ENCODE data around the gene CROCC. TPM values are rescaled to one million over a fixed set of nuclear protein-coding genes. Genes with fewer than 3 reads are reported as not detected.
"Not testable (repeated sequence)": the region's sequence is repeated elsewhere in the genome, so short reads cannot be mapped to it uniquely, and the experiment has no call there.

The CROCC gene
- total and polyA plus RNA-seq, 9 of the 15 experiments (the other 6 are each of a cell fraction or from before 2014, with no cell fraction given): 0.17 to 15.4 (median 7.6) TPM

- Histone ChIP-seq H3K4me3 (no peak overlapping the region), H3K9ac (ENCODE audit: insufficient read depth in 1 of 2, low read depth in 2 of 2, low read length in 2 of 2) (no peak overlapping the region), H3K4me2 (ENCODE audit: insufficient read depth, low read length) (no peak overlapping the region), H3K27me3 (ENCODE audit: control insufficient read depth in 2 of 2, insufficient read depth in 2 of 2, low read length in 2 of 2) (0 out of 5 replicates have a peak, but pooled peaks cover 0 to 5% of the 10 kb centered on the region in 2 experiments), H4K20me1 (replicated peaks; ENCODE audit: control insufficient read depth, insufficient read depth, low read length) (no peaks in the 10 kb centered on the region), H3K27ac (ENCODE audit: extremely low read depth, low read depth, low read length) (no peak overlapping the region), H3K79me2 (ENCODE audit: control insufficient read depth, insufficient read depth, low read length) (no peaks in the 10 kb centered on the region), H3K9me3 (replicated peaks; ENCODE audit: control insufficient read depth, insufficient read depth, low read depth, low read length) (no peaks in the 10 kb centered on the region), H2AFZ (ENCODE audit: low read depth, low read length) (no peak overlapping the region), H3K4me1 (replicated peaks in 1 of 2; ENCODE audit: control insufficient read depth in 2 of 2, insufficient read depth in 2 of 2, low read length in 2 of 2) (no peaks in the 10 kb centered on the region; a peak in 1 of 5 replicates), H3K36me3 (ENCODE audit: control insufficient read depth, insufficient read depth, low read length) (no peaks in the 10 kb centered on the region), H3K9me1 (ENCODE audit: control insufficient read depth, insufficient read depth, low read length) (no peaks in the 10 kb centered on the region)
- WGBS (ENCODE audit: insufficient coverage, low coverage, missing lambda C conversion rate): 15% methylated on average over 4 of the region's 4 CpGs
- BruUV-seq (replicated peaks): no TSS peak
- ATAC-seq: no peak
- FAIRE-seq: no peak
- no peak for DNase-seq (ENCODE audit: extremely low read depth in 1 of 4, low spot score in 3 of 4)
- ChIA-PET POLR2A (interaction anchor here (0.6 to 6.0 kb wide), 3 partner anchors 12 to 23 kb away, joined by 3 to 31 read pairs (median 3); no protein-coding TSS in a partner anchor), CTCF (ENCODE audit: low intra/inter-chr PET ratio) (no interaction called here)
- intact Hi-C loops (cut with micrococcal nuclease): no loop called here
- TF ChIP-seq PHTF2 (CRISPR knock-in tag; IDR thresholded peaks at IDR 0.05) (no peak), ZNF277 (CRISPR knock-in tag; IDR thresholded peaks at IDR 0.05; ENCODE audit: borderline replicate concordance) (no peak), ETS2 (tag; IDR thresholded peaks at IDR 0.05; ENCODE audit: borderline replicate concordance, poor library complexity, severe bottlenecking) (no peak), ZBTB1 (CRISPR knock-in tag; IDR thresholded peaks at IDR 0.05; ENCODE audit: borderline replicate concordance, low read depth) (no peak), TFAM (CRISPR knock-in tag; conservative IDR thresholded peaks at IDR 0.05) (no peak), ZBTB11 (CRISPR knock-in tag; IDR thresholded peaks at IDR 0.05) (no peak), NBN (IDR thresholded peaks at IDR 0.05; ENCODE audit: low read depth) (no peak), TAF9B (IDR thresholded peaks at IDR 0.05; ENCODE audit: partially characterized antibody) (no peak), BRCA1 (IDR thresholded peaks at IDR 0.05) (no peak), BRCA1 (CRISPR knock-in tag; IDR thresholded peaks at IDR 0.05) (no peak)
- in situ Hi-C loops (cut with MboI): no loop called here
Measured at GRCh38 chr1:16882986-16883385, 38.7 kb upstream of the CROCC start.

- POLR2A ChIA-PET: interaction anchor here (0.8 to 6.0 kb wide), 2 partner anchors 8 to 21 kb away, joined by 4 to 31 read pairs; no protein-coding TSS in a partner anchor
- H3K36me3 ChIP-seq (ENCODE audit: control insufficient read depth, insufficient read depth, low read length); DNase-seq (ENCODE audit: extremely low read depth in 1 of 4, low spot score in 3 of 4); H3K79me2 ChIP-seq (ENCODE audit: control insufficient read depth, insufficient read depth, low read length); H3K9me3 ChIP-seq (replicated peaks; ENCODE audit: control insufficient read depth, insufficient read depth, low read depth, low read length); CTCF ChIA-PET (ENCODE audit: low intra/inter-chr PET ratio); H3K4me2 ChIP-seq (ENCODE audit: insufficient read depth, low read length); FAIRE-seq; BruUV-seq (replicated peaks); in situ Hi-C loops (cut with MboI); H3K27ac ChIP-seq (ENCODE audit: extremely low read depth, low read depth, low read length); H3K9ac ChIP-seq (ENCODE audit: insufficient read depth in 1 of 2, low read depth in 2 of 2, low read length in 2 of 2); intact Hi-C loops (cut with micrococcal nuclease); H3K27me3 ChIP-seq (ENCODE audit: control insufficient read depth in 2 of 2, insufficient read depth in 2 of 2, low read length in 2 of 2); H2AFZ ChIP-seq (ENCODE audit: low read depth, low read length); H3K4me3 ChIP-seq; H3K9me1 ChIP-seq (ENCODE audit: control insufficient read depth, insufficient read depth, low read length); H4K20me1 ChIP-seq (replicated peaks; ENCODE audit: control insufficient read depth, insufficient read depth, low read length); H3K4me1 ChIP-seq (replicated peaks in 1 of 2; ENCODE audit: control insufficient read depth in 2 of 2, insufficient read depth in 2 of 2, low read length in 2 of 2); ATAC-seq: not testable (repeated sequence)
- 33% methylated on average over 5 of the region's 5 CpGs for WGBS (ENCODE audit: insufficient coverage, low coverage, missing lambda C conversion rate)
Measured at GRCh38 chr1:16884487-16884886, 37.2 kb upstream of the CROCC start.
